ENCODE data around the gene PBX4. TPM values are rescaled to one million over a fixed set of nuclear protein-coding genes. Genes with fewer than 3 reads are reported as not detected.

Gene PBX4
- total and polyA plus RNA-seq, 2 donors (not counting 3 experiments of a cell fraction or from before 2014, with no cell fraction given) = not detected

DNA sequence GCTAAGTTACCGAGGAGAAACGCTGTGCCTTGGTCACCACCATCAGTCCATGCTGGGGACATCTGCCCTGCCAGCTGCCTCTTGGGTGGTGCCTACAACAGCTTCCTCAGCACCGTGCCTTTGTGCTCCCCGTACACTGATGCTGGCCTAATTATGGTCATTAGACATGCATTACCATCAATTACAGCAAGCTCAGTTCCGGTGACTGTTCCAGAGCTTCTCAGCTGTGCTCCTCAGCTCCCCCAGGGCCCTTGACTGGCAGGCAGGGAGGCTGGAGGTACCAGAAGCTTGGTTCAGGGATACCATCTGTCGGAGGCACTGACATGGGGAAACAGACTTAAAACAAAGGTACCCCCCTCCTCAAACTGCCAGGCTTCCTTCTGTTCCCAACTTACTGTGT lies 40.2 kb downstream of the PBX4 start:
- Histone ChIP-seq H3K79me2 (ENCODE audit: control insufficient read depth, insufficient read depth, low read length) (no peaks in the 10 kb centered on the region), H3K27me3 (ENCODE audit: control insufficient read depth in 2 of 2, insufficient read depth in 2 of 2, low read length in 2 of 2) (no peaks in the 10 kb centered on the region), H3K4me2 (ENCODE audit: insufficient read depth, low read length) (no peak overlapping the region), H3K4me3 (replicated peaks in 1 of 3; ENCODE audit: insufficient read depth in 1 of 3, low read depth in 1 of 3, low read length in 3 of 3) (no peak overlapping the region), H2AFZ (ENCODE audit: low read depth, low read length) (no peak overlapping the region), H3K4me1 (ENCODE audit: control insufficient read depth, extremely low read depth, insufficient read depth, low read length) (no peaks in the 10 kb centered on the region), H3K27ac (ENCODE audit: insufficient read depth, low read depth, low read length) (no peak overlapping the region), H3K36me3 (ENCODE audit: control insufficient read depth in 2 of 2, extremely low read depth in 1 of 2, insufficient read depth in 2 of 2, low read length in 2 of 2) (no peaks in the 10 kb centered on the region), H4K20me1 (replicated peaks; ENCODE audit: control insufficient read depth, extremely low read depth, insufficient read depth, low read length) (no peaks in the 10 kb centered on the region), H3K9ac (replicated peaks; ENCODE audit: extremely low read depth, insufficient read depth, low read length) (no peak overlapping the region), H3K9me3 (replicated peaks; ENCODE audit: control insufficient read depth, insufficient read depth, low read length) (no peaks in the 10 kb centered on the region), H3K9me1 (replicated peaks; ENCODE audit: control insufficient read depth, extremely low read depth, insufficient read depth, low read length) (no peaks in the 10 kb centered on the region)
- no TSS peak for BruUV-seq (replicated peaks)
- DNase-seq (ENCODE audit: low read depth, low spot score) = no peak
- POLR2A ChIA-PET = no interaction called here
- dilution Hi-C loops (cut with MboI; ENCODE audit: extremely low pct_ligation_motif_present, low sequenced_read_pairs) = no loop called here
- TF ChIP-seq EZH2 (IDR thresholded peaks at IDR 0.05; ENCODE audit: borderline replicate concordance, low read depth, low read length, severe bottlenecking) = no peak
- TF ChIP-seq MYC (IDR thresholded peaks at IDR 0.05; ENCODE audit: low read depth, low read length) = no peak
- no peak for TF ChIP-seq JUN (IDR thresholded peaks at IDR 0.05; ENCODE audit: borderline replicate concordance, insufficient read depth, insufficient read length, low read depth)
- no peak for TF ChIP-seq GATA2 (IDR thresholded peaks at IDR 0.05; ENCODE audit: insufficient read depth, insufficient read length, low read depth, low read length)
- CTCF ChIA-PET = interaction anchor here (1.1 kb wide), 1 partner anchor 20 kb away, joined by 3 read pairs; no protein-coding TSS in a partner anchor
- intact Hi-C loops (cut with micrococcal nuclease) = no loop called here
- FAIRE-seq = no peak

DNA sequence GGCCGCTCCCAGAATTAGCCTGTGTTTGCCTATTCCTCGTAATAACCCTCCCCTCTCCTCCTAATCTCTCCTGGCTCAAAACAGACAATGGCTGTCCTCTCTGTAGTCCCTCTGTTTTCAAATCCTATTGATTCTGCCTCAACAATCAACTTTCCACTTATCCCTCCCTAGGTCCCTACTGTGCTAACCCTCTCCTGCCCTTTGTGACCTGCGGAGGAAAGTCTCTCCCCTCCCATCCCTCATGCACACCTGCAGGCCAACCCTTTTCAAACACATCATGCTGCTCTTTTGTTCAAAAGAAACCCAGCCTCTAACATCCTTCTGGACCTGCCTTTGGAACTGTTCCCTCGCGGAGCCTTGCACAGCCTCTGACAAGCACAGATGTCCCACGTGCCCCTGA lies 43.1 kb downstream of the PBX4 start:
- no peaks in the 10 kb centered on the region for H3K4me1 ChIP-seq (ENCODE audit: control insufficient read depth, extremely low read depth, insufficient read depth, low read length)
- DNase-seq (ENCODE audit: low read depth, low spot score) = no peak
- H3K4me3 ChIP-seq (replicated peaks in 1 of 3; ENCODE audit: insufficient read depth in 1 of 3, low read depth in 1 of 3, low read length in 3 of 3) = no peak overlapping the region
- POLR2A ChIA-PET = no interaction called here
- no peaks in the 10 kb centered on the region for H3K27me3 ChIP-seq (ENCODE audit: control insufficient read depth in 2 of 2, insufficient read depth in 2 of 2, low read length in 2 of 2)
- H4K20me1 ChIP-seq (replicated peaks; ENCODE audit: control insufficient read depth, extremely low read depth, insufficient read depth, low read length) = no peaks in the 10 kb centered on the region
- FAIRE-seq = no peak
- H2AFZ ChIP-seq (ENCODE audit: low read depth, low read length) = no peak overlapping the region
- no peaks in the 10 kb centered on the region for H3K9me3 ChIP-seq (replicated peaks; ENCODE audit: control insufficient read depth, insufficient read depth, low read length)
- no TSS peak for BruUV-seq (replicated peaks)
- CTCF ChIA-PET = no interaction called here
- dilution Hi-C loops (cut with MboI; ENCODE audit: extremely low pct_ligation_motif_present, low sequenced_read_pairs) = no loop called here
- no peaks in the 10 kb centered on the region for H3K36me3 ChIP-seq (ENCODE audit: control insufficient read depth in 2 of 2, extremely low read depth in 1 of 2, insufficient read depth in 2 of 2, low read length in 2 of 2)
- intact Hi-C loops (cut with micrococcal nuclease) = no loop called here
- H3K79me2 ChIP-seq (ENCODE audit: control insufficient read depth, insufficient read depth, low read length) = no peaks in the 10 kb centered on the region
- H3K27ac ChIP-seq (ENCODE audit: insufficient read depth, low read depth, low read length) = no peak overlapping the region
- TF ChIP-seq FOS (IDR thresholded peaks at IDR 0.05; ENCODE audit: borderline replicate concordance, insufficient read depth, low read length) (no peak), POLR2A (IDR thresholded peaks at IDR 0.05; ENCODE audit: low read depth, low read length) (no peak), POLR2AphosphoS5 (IDR thresholded peaks at IDR 0.05; ENCODE audit: insufficient read depth, low read depth, low read length) (no peak), JUN (IDR thresholded peaks at IDR 0.05; ENCODE audit: borderline replicate concordance, insufficient read depth, insufficient read length, low read depth) (no peak), EZH2 (IDR thresholded peaks at IDR 0.05; ENCODE audit: borderline replicate concordance, low read depth, low read length, severe bottlenecking) (no peak), GATA2 (IDR thresholded peaks at IDR 0.05; ENCODE audit: insufficient read depth, insufficient read length, low read depth, low read length) (no peak)
- H3K9me1 ChIP-seq (replicated peaks; ENCODE audit: control insufficient read depth, extremely low read depth, insufficient read depth, low read length) = no peaks in the 10 kb centered on the region
- no peak overlapping the region for H3K9ac ChIP-seq (replicated peaks; ENCODE audit: extremely low read depth, insufficient read depth, low read length)
- no peak overlapping the region for H3K4me2 ChIP-seq (ENCODE audit: insufficient read depth, low read length)
